AML-193 (cell line): ENCODE data around the gene ROR1.

Experiments used
- DNase-seq, 2 experiments: peaks; one replicate each; lab custom pipeline; 2025; lab: John Stamatoyannopoulos, UW

ROR1 gene

GRCh38 chr1:63909526-63909925 is 135.7 kb downstream of the ROR1 start:
- DNase-seq: no peak

DNA sequence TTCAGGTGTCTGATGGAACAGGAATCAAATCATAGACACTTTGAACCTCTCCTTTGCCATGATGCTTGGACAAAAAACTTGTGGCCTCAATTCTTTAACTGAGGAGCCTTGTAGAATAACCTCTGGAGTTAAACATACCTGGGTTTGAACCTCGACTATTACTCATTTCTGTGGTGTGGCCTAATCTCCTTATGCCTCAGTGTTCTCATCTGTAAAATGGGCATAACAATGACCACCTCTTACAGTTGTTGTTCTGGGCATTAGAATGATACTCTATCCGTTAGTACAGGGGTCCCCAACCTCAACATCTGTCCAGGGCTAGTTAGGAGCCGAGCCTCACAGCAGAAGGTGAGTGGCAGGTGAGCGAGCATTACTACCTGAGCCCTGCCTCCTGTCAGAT is 137.2 kb downstream of the ROR1 start:
- DNase-seq: no peak

DNA sequence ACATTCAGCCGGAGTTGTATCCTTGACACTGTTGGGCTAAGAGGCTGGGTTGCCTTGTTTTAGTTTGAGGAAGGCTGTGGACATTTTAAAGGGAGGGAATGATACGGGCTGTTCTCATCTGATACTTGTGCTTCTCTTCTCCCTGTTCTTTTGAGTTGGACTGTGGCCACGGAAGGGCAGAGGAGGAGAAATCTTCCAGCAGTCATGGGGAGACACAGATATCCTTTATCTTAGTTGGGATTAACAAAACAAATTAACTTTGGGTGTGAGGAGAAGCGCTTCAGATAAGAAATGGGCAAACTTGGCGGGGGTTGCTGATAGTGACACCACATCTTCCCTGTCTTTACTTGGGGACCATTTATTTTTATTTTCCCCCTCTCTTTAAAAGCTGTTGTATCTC is 138.8 kb downstream of the ROR1 start:
- no peak for DNase-seq

GRCh38 chr1:63913533-63913932 is 139.7 kb downstream of the ROR1 start:
- DNase-seq: no peak

- no peak for DNase-seq
Measured at GRCh38 chr1:63914241-63914640, 140.4 kb downstream of the ROR1 start.

DNA sequence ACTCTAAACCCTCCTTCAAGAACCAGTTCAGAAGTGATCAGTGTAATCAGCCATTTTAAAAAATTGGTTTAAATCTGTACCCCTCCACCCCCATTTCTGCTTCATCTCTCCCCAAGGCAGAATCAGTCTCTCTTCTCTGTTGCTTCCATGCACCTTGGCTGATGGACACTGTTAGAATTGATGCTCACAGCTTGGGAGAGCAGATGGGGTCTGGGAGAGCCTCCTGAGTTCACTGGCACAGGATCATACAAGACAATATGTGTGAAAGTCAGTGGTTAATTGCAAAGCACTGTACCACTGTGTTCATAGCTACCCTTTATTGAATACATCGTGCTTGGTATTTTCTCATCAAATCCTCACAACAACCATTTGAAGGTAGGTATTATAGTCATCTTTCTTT is 140.9 kb downstream of the ROR1 start:
- no peak for DNase-seq

DNA sequence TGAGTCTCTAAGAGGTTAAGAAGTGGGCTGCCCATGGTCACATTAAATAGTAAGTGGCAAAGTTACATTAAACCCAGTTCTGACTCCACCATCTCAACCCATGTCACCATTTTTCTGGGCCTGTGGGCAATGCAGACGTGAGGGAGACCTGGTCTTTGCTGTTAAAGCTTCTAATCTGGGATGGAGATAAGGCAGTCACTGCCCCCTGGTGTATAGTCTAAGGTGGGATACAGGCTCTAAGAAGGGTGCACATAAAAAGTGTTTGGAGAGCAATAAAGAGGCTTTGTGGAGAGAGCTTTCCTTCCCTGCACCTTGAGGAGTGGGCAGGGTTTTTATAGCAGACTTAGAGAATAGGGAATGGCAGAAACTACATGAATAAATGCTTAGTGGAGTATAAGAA is 141.3 kb downstream of the ROR1 start:
- DNase-seq: no peak

DNA sequence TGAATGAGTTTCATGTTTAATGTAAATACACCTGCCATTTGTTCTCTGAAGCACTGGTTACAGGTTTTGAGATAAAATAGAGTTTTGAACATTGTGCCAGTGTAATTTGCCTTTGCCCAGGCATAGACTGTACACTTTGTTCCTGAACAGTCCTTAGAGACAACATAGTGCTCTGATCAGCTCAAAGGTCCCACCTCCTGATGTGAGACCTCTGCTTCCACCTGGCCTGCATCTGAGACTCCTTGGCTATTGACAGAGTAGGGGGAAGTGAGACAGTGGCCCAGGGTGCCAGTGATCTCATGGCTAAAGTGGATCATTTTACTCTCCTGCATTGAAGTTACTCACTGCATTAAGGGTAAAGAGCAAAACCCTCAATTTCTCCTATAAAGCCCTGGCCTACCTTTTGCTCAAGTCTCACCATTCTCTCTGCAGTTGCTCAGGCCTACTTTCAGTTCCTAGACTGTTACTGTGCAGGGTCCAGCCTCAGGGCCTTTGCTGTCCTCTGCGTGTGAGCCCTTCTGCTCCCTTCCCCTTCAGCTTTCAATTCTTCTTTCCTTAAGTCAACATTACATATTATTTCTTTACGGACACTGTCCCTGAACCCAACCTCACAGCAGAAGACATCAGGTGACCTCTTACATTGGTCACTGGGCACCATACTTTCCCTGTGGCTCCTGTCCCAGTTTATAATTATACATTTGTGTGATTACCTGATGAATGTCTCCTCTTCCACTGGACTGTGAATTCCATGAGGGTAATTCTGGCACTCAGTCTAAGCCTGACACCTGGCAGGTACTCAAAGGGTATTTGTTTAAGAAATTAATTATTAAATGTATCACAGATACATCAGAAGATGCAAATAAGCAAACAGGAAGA is 142.9 kb downstream of the ROR1 start:
- DNase-seq: no peak

DNA sequence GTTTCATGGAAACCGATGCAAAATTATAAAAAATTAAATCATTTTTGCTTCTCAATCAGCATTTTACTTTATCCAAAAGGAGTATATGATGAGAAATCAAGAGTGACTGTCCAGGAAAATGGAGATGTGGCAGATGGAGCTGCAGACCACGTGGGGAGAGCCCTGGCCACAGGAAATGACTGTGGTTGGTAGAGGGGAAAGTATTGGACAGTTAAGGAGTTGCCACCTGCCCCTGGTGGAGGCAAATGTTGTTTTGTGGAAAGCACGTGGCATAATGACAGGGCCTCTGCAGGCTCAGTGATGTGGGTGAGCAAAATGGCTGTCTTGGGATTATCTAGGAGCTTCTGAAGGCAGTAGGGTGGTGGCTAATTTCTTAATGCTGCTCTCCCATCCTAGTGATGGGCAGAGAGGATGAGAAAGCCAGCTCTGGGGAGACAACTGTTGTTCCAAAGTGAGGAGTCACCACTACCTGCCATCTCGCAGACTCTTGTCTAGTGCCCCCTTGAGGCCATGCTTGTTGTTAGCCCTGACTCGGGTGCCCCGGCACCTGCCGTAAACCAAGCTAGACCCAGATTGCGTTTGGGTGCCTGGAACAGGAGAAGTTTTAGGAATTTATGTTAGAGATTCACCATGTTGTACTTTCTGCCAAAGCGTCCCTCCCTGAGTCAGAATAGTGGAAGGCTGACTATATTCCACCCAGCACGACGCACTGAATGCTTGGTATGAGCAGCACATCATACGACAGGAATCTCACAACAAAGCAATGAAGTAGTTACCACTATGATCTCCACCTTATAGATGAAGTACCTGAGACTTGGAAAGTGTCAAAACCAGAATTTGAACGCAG is 144.0 kb downstream of the ROR1 start:
- peak; percentile 14 to 15 for DNase-seq

DNA sequence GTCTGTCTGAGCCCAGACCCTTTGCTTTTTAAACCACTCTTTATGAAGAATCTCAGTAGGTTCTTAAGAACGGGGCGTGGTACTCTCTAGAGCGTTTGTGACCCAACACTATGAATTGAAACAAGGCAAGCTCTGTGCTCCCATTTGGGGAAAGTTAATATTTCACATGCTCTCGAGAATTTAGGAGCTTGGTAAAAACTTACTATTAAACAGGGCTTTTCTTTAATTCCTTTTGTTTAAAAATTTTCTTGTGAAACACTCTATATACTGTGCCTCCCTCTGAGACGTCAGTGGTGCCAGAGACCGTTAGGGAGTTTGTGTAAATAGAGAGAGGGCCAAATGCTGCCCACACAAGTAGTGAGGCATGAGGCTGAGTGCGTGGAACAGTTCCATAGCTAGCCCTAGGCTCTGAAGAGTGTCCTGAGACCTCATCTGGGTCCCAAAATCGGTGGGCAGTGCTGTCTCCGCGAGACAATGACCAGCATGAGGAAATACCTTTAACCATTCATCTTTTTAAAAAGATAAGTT is 144.7 kb downstream of the ROR1 start:
- DNase-seq: no peak

- no peak for DNase-seq
Measured at GRCh38 chr1:63920154-63921117, 146.6 kb downstream of the ROR1 start.

DNA sequence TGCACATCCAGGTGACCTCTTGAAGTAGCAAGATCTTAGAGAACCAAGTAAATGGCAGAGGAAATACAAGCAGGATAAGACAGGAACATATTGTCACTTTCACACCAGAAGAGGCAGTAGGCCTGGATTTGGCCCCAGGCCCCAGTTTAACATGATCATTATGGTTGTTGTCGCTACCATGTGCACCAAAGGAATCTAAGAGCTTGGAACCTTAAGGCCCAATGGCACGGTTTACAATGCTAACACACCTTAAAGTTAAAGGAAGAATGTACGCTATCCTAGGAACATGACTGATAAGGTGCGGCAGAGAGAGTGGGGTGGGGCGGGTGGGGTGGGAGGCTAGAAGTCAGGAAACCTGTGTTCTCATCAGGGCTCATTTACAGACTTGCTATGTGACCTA is 147.5 kb downstream of the ROR1 start:
- no peak for DNase-seq

GRCh38 chr1:63921802-63922201 is 148.0 kb downstream of the ROR1 start:
- no peak for DNase-seq

GRCh38 chr1:63922848-63923247 is 149.0 kb downstream of the ROR1 start:
- no peak for DNase-seq

GRCh38 chr1:63923302-63923701 is 149.5 kb downstream of the ROR1 start:
- no peak for DNase-seq

- DNase-seq: no peak
Measured at GRCh38 chr1:63924600-63924999, 150.8 kb downstream of the ROR1 start.

DNA sequence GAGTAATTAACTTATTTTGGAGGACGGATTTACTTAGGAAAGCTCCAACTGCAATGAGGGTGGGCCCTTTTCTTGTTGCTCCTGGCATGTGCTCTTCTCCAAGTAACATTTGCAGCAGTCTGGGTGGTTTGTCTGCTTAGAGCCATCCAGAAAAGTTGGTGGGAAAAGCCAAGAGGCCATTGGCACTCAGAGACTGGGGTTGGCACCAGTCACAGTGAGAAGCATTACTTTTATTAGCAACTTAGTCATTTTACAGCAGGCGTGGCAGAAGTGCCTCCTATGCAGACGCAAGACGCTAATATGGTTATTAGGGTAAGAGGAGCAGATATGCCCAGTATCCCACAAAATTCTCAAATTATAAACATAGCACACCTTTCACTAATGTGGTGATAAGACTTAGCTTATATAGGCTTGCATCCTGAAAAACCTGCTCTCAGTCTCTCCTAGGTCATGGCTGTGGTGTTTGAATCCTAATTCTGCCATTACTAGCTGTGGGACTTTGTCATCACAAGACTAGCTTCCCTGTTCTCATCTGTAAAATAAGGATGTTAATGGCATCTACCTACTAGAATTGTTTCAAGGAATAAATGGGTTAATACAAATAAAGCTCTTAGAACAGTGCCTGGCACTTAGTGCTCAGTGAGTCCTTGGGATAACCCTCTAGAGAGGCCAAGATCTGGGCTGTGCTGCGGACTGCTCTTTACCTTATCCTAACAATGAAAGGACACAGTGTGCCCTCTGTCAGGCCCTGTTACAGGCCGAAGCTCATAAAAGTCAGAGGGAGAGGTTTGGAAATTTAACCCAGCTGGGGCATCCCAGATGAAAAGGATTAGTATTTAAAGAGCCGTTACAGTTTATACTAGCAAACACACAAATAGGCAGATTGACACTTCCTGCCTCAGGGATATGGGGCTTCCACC is 154.6 kb downstream of the ROR1 start:
- DNase-seq: no peak

DNA sequence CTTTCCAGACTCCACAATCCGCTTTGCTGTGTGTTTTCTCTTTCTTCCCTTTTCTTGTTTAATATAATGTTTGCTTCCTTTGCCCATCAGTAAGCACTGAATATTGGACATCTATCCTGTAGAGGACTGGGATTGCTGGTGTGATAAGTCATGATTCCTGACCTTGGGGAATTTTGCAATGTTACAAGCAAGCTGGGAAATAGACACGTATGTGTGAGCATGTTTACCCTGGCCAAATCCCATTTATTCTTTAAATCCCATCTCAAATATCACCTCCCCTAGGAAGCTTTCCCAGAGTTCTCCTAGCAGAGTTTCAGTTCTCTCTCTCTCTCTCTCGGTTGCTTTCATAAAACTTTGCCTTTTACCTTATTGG is 155.3 kb downstream of the ROR1 start:
- DNase-seq: no peak

GRCh38 chr1:63931468-63931867 is 157.7 kb downstream of the ROR1 start:
- DNase-seq: no peak

GRCh38 chr1:63934697-63935096 is 160.9 kb downstream of the ROR1 start:
- DNase-seq: no peak

GRCh38 chr1:63935143-63935542 is 161.3 kb downstream of the ROR1 start:
- DNase-seq: no peak
